ENCODE data around the gene DRAM1.

DRAM1 gene

GRCh38 chr12:101857043-101857558, 20.3 kb upstream of the DRAM1 start (continued):
- TF ChIP-seq ZBTB49 (tag by site-specific recombination; IDR thresholded peaks at IDR 0.05; ENCODE audit: low read depth) (no peak), PATZ1 (tag by site-specific recombination; IDR thresholded peaks at IDR 0.05) (peak; percentile 35; the same call in 1 of the 2 replicates), ZFP41 (tag by site-specific recombination; IDR thresholded peaks at IDR 0.05; ENCODE audit: borderline replicate concordance) (no peak), PRDM6 (tag by site-specific recombination; IDR thresholded peaks at IDR 0.05) (peak; percentile 96), ZNF513 (tag by site-specific recombination; IDR thresholded peaks at IDR 0.05) (peak; percentile 39; the same call in 1 of the 2 replicates), ZBTB10 (tag by site-specific recombination; IDR thresholded peaks at IDR 0.05) (no peak), ZNF132 (tag by site-specific recombination; IDR thresholded peaks at IDR 0.05; ENCODE audit: borderline replicate concordance) (no peak), ZNF394 (tag by site-specific recombination; IDR thresholded peaks at IDR 0.05; ENCODE audit: borderline replicate concordance) (peak; percentile 45; the same call in 1 of the 2 replicates), SP2 (tag by site-specific recombination; IDR thresholded peaks at IDR 0.05) (peak; percentile 35; the same call in 1 of the 2 replicates), IKZF3 (tag by site-specific recombination; IDR thresholded peaks at IDR 0.05) (peak; percentile 48), ZNF639 (tag by site-specific recombination; IDR thresholded peaks at IDR 0.05) (peak; percentile 62; the same call in 1 of the 2 replicates), ZNF830 (tag by site-specific recombination; IDR thresholded peaks at IDR 0.05; ENCODE audit: low read depth) (no peak), ZNF549 (tag by site-specific recombination; IDR thresholded peaks at IDR 0.05) (no peak), ZNF335 (tag by site-specific recombination; conservative IDR thresholded peaks at IDR 0.05) (peak; percentile 18; the same call in 1 of the 2 replicates), ZNF18 (tag by site-specific recombination; IDR thresholded peaks at IDR 0.05) (no peak), SETDB1 (IDR thresholded peaks at IDR 0.05; ENCODE audit: insufficient read length, low read length) (no peak), ZNF221 (tag by site-specific recombination; IDR thresholded peaks at IDR 0.05; ENCODE audit: borderline replicate concordance) (no peak), ZNF571 (tag by site-specific recombination; IDR thresholded peaks at IDR 0.05) (no peak), ZBTB11 (tag by site-specific recombination; conservative IDR thresholded peaks at IDR 0.05; ENCODE audit: low read depth) (no peak)

Measured in HEK293 (cell line).